LNCAP (cell line): Measurements from ENCODE around the gene TOMT.

ENCODE experiments used
- TF ChIP-seq, protein P1 (sequence below): fragments of 450-650 bp; IDR thresholded peaks from 2 replicates; pipeline ENCODE4 v1.5.1; 2017; ENCODE audit warnings: mild to moderate bottlenecking

TOMT gene

DNA sequence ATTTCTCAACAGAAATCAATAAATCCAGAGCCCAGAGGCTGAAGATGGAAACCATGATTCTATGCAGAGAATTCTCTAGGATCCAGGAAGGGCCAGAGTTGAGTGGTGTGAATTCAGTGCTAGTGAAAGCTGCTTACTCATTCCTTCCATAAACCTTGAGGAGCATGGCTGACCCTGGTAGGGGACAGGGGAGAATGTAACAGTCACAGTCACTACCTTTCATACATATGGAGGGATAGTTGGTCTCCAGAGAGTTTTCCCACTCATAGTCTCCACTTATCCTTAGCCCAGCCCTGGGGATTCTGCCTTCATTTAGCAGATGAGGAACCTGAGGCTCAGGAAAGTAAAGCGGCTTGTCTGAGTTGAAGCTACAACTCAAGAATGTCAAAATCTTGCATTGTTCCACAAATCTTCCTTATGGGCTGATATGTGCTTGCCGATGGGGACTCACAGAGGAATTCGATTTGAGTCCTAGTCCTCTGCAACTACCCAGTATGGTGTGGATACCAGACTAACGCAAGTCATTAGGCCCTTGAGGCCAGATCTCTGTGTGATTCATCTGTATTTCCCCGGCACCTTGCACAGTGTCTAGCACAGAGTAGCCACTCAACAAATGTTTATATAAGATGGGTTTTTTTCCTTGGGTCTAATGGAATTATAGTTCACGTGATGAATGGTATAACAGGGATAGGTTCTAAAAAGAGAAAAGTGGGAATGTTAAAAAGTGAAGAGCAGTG, 10.5 kb downstream of the TOMT start:
- TF ChIP-seq, protein P1, sequence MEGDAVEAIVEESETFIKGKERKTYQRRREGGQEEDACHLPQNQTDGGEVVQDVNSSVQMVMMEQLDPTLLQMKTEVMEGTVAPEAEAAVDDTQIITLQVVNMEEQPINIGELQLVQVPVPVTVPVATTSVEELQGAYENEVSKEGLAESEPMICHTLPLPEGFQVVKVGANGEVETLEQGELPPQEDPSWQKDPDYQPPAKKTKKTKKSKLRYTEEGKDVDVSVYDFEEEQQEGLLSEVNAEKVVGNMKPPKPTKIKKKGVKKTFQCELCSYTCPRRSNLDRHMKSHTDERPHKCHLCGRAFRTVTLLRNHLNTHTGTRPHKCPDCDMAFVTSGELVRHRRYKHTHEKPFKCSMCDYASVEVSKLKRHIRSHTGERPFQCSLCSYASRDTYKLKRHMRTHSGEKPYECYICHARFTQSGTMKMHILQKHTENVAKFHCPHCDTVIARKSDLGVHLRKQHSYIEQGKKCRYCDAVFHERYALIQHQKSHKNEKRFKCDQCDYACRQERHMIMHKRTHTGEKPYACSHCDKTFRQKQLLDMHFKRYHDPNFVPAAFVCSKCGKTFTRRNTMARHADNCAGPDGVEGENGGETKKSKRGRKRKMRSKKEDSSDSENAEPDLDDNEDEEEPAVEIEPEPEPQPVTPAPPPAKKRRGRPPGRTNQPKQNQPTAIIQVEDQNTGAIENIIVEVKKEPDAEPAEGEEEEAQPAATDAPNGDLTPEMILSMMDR, result no peak

DNA sequence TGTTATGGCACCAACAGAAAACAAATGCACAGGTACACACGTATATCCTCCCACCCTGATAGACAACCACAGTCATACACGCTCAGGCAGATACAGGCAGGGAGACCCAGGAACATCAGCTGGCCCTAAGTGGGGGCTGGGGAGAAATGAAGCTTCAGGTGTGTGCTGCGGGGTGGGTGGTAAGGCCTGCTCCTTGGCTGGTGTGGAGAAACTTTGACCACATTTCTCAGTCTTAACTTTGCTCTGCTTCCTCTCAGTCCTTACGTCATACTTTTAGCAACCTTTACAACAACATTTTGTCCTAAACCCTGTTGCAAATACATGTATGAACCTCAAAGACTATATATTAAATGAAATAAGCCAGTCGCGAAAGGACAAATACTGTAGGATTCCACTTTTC, 13.5 kb downstream of the TOMT start:
- TF ChIP-seq, protein P1, result no peak

DNA sequence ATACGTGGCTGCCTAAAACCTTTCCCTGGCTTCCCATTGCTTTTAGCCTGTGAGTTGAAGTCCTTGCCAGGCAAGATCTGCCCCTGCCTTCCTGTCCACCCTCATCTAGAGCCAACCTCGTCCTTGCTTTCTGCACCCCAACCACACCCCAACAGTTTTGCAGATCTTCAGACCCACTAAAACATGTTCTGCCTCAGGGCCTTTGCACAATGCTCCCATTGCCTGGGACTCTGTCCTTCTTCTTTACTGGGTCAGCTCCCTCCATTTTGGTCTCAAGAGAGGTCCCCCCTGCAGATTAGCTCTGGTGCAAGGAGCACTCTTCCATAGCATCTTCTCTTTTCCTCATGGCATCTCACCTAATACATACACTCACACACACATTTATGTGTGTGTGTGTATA, 15.2 kb downstream of the TOMT start:
- TF ChIP-seq, protein P1, result no peak

DNA sequence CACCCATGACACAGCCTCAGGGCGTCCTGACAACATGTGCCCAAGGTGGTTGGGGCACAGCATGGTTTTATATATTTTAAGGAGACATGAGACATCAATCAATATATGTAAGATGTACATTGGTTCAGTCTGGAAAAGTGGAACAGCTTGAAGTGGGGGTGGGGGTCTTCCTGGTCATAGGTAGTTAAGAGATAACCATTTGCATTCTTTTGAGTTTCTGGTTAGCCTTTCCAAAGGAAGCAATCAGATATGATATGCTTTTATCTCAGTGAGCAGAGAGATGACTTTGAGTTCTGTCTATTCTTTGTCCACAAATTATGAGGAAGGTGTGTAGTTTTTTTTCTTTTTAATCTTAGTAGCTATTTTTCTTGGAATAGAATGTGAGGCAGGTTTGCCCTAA, 16.9 kb downstream of the TOMT start:
- TF ChIP-seq, protein P1, result no peak

DNA sequence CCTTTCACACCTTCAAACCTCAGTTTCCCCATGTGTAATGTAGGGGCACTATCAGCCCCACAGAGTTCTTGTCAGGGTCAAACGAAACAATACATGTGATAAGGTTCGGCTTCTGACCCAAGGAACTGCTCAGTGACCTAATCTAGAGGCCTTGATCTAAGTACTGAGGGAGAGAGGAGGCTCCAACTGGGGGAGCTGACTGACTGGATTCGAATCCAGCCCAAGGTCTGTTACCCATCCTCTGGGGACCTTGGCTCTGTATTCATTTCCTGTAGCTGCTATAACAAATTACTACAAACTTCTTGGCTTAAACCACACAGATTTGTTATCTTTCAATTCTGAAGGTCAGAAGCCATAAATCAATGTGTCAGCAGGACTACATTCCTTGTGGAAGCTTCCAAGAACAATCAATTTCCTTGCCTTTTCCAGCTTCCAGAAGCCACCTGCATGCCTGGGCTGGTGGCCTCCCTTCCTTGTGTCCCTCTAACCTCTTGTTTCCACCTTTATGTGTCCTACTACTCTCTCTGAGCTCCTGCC, 17.5 kb downstream of the TOMT start:
- TF ChIP-seq, protein P1, result no peak

DNA sequence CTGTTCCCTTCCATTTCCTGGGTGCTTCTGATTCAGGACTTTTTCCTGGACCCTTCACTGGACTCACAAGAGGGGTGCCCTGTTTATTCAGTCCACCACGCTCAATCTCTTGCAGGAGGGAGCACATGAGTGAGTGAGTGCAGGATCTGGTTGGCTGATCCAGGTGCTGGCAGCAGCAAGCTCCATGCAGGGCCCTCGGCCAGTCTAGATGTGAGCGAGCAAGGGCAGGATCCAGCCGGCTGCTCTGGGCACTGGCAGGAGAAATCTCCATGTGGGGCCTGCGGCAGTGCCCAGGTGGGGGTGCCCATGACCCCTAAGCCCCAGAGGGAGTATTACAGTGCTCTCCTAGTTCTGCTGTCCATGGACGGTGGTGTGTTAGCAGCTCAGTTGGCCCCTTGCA, 18.3 kb downstream of the TOMT start:
- TF ChIP-seq, protein P1, result no peak

DNA sequence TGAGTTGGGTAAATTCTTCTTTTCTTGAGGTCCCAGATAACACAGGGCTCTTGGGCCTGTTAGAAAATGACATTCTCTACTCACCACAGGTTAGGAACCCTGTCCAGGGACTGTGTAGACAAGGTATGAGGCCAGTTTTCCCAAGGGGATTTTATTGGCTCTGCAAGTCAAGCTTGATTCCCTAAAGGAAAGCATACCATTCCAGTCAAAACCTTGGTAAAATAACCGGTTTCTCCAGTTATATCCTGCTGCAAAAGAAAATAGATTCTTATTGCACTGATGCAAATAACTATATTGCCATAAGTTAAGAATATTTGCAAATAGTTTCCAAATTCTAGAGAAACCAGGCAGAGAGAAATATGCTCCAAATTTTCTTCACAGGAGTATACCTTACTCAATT, 20.2 kb downstream of the TOMT start:
- TF ChIP-seq, protein P1, result no peak
